ENCODE measurements around the gene WBP2.

WBP2 gene

GRCh38 chr17:75842963-75843576, 12.1 kb downstream of the WBP2 start:
- TF ChIP-seq REST (IDR thresholded peaks at IDR 0.05; ENCODE audit: insufficient read depth in 1 of 2, low read depth in 2 of 2, low read length in 2 of 2) (no peak), POLR2AphosphoS5 (IDR thresholded peaks at IDR 0.05; ENCODE audit: low read depth, low read length) (no peak), TAF1 (IDR thresholded peaks at IDR 0.05; ENCODE audit: borderline replicate concordance, insufficient read depth, low read length) (no peak)

- TF ChIP-seq TAF1 (IDR thresholded peaks at IDR 0.05; ENCODE audit: borderline replicate concordance, insufficient read depth, low read length), result no peak
- no peak for TF ChIP-seq POLR2AphosphoS5 (IDR thresholded peaks at IDR 0.05; ENCODE audit: low read depth, low read length)
- no peak for TF ChIP-seq REST (IDR thresholded peaks at IDR 0.05; ENCODE audit: insufficient read depth in 1 of 2, low read depth in 2 of 2, low read length in 2 of 2)
- no peak for TF ChIP-seq SIN3A (IDR thresholded peaks at IDR 0.05; ENCODE audit: borderline replicate concordance, insufficient read depth, low read length)
- no peak for TF ChIP-seq FOXP2 (optimal IDR thresholded peaks at IDR 0.05; ENCODE audit: borderline replicate concordance, extremely low read depth, extremely low read length, insufficient read depth)
Observed at GRCh38 chr17:75842411-75842810, 12.7 kb downstream of the WBP2 start.

GRCh38 chr17:75840799-75841164, 14.4 kb downstream of the WBP2 start:
- TF ChIP-seq REST (IDR thresholded peaks at IDR 0.05; ENCODE audit: insufficient read depth in 1 of 2, low read depth in 2 of 2, low read length in 2 of 2) (no peak), POLR2AphosphoS5 (IDR thresholded peaks at IDR 0.05; ENCODE audit: low read depth, low read length) (no peak), SIN3A (IDR thresholded peaks at IDR 0.05; ENCODE audit: borderline replicate concordance, insufficient read depth, low read length) (no peak), FOXP2 (optimal IDR thresholded peaks at IDR 0.05; ENCODE audit: borderline replicate concordance, extremely low read depth, extremely low read length, insufficient read depth) (no peak), TAF1 (IDR thresholded peaks at IDR 0.05; ENCODE audit: borderline replicate concordance, insufficient read depth, low read length) (no peak)

- TF ChIP-seq POLR2AphosphoS5 (IDR thresholded peaks at IDR 0.05; ENCODE audit: low read depth, low read length), result no peak
- no peak for TF ChIP-seq SIN3A (IDR thresholded peaks at IDR 0.05; ENCODE audit: borderline replicate concordance, insufficient read depth, low read length)
- no peak for TF ChIP-seq FOXP2 (optimal IDR thresholded peaks at IDR 0.05; ENCODE audit: borderline replicate concordance, extremely low read depth, extremely low read length, insufficient read depth)
- TF ChIP-seq TAF1 (IDR thresholded peaks at IDR 0.05; ENCODE audit: borderline replicate concordance, insufficient read depth, low read length), result no peak
- no peak for TF ChIP-seq REST (IDR thresholded peaks at IDR 0.05; ENCODE audit: insufficient read depth in 1 of 2, low read depth in 2 of 2, low read length in 2 of 2)
Observed at GRCh38 chr17:75839942-75840798, 15.0 kb downstream of the WBP2 start.
